K562 (cell line): ENCODE results near the gene ABHD1. TPM values are rescaled to one million over a fixed set of nuclear protein-coding genes. Genes with fewer than 3 reads are reported as not detected.

Source experiments
- ATAC-seq: fragments of 200-7000 bp; cut with Tn5 transposase; 3 replicates; pipeline ENCODE4 v1.9.1; 2020; ENCODE audit warnings: moderate library complexity
- BruUV-seq: library from RNA; stranded (reverse); fragments of 400-500 nt; replicated peaks from 2 replicates; lab custom pipeline; 2021; lab: Mats Ljungman, UMichigan
- CTCF ChIA-PET: fragments of 300-600 bp; formaldehyde crosslinking; extraction: SDS; loops from one replicate; lab custom pipeline; 2021; ENCODE audit warnings: low intra/inter-chr PET ratio; lab: Yijun Ruan, JAX
- POLR2A ChIA-PET: fragments of 300-600, 350-650 bp; sonication (Branson Sonifier 250); formaldehyde crosslinking; extraction: SDS; loops from one replicate; lab custom pipeline; 2021; ENCODE audit warnings: antibody characterized with exemption, inconsistent platforms; lab: Yijun Ruan, JAX
- DNase-seq, 4 experiments: peaks; one replicate each; pipeline versions ENCODE4 v3.0.0 to v3.0.0-alpha.2; 2011 to 2018; ENCODE audit warnings: low spot score in 3 of 4, mixed read lengths in 3 of 4; ENCODE audit errors: extremely low read depth in 1 of 4
- FAIRE-seq: peaks from 2 replicates; lab custom pipeline; 2011; peaks lifted over from hg19 to GRCh38; lab: Jason Lieb, UNC
- H2AFZ ChIP-seq: 2 replicates; pipeline ENCODE4 v1.6.0; 2011; ENCODE audit warnings: low read depth, low read length, control low read depth, inconsistent platforms
- H3K27ac ChIP-seq: fragments of 200-600 bp; 3 replicates; pipeline ENCODE4 v1.8.0; 2011; ENCODE audit warnings: low read depth, mild to moderate bottlenecking, control low read depth, inconsistent platforms, low read length, moderate library complexity, mixed read lengths; ENCODE audit errors: extremely low read depth
- H3K27me3 ChIP-seq, 2 experiments: fragments of 300-600 bp in 1 of 2; 2 replicates in 1 of 2; 3 replicates in 1 of 2; pipeline versions ENCODE4 v1.6.0 to v1.8.0; 2011; ENCODE audit warnings: inconsistent platforms in 2 of 2, low read length in 2 of 2, mild to moderate bottlenecking in 1 of 2, mixed read lengths in 1 of 2, moderate library complexity in 1 of 2; ENCODE audit not compliant: control insufficient read depth in 2 of 2, insufficient read depth in 2 of 2
- H3K36me3 ChIP-seq: fragments of 300-600 bp; 3 replicates; pipeline ENCODE4 v1.8.0; 2011; ENCODE audit warnings: mild to moderate bottlenecking, low read length, inconsistent platforms; ENCODE audit not compliant: control insufficient read depth, insufficient read depth
- H3K4me1 ChIP-seq, 2 experiments: fragments of 200-600 bp in 1 of 2; replicated peaks in 1 of 2; 2 replicates in 1 of 2; 3 replicates in 1 of 2; pipeline versions ENCODE4 v1.5.1 to v1.8.0; 2011; ENCODE audit warnings: inconsistent platforms in 2 of 2, low read length in 2 of 2, mild to moderate bottlenecking in 1 of 2, mixed read lengths in 1 of 2, moderate library complexity in 1 of 2; ENCODE audit not compliant: control insufficient read depth in 2 of 2, insufficient read depth in 2 of 2
- H3K4me2 ChIP-seq: 2 replicates; pipeline ENCODE4 v1.6.1; 2011; ENCODE audit warnings: low read length, control low read depth, inconsistent platforms, mixed read lengths; ENCODE audit not compliant: insufficient read depth
- H3K4me3 ChIP-seq: fragments of 200-600 bp; sonication (generic), shearing (Covaris generic); 2 replicates; pipeline ENCODE4 v1.5.1; 2016; ENCODE audit warnings: control low read depth, inconsistent platforms
- H3K79me2 ChIP-seq: fragments of 200-600 bp; 3 replicates; pipeline ENCODE4 v1.8.0; 2011; ENCODE audit warnings: low read length, inconsistent platforms; ENCODE audit not compliant: control insufficient read depth, insufficient read depth
- H3K9ac ChIP-seq, 2 experiments: 2 replicates each; pipeline versions ENCODE4 v1.6.0 to v1.6.1; 2011; ENCODE audit warnings: low read depth in 2 of 2, low read length in 2 of 2, control low read depth in 1 of 2, inconsistent platforms in 1 of 2, mild to moderate bottlenecking in 1 of 2, mixed read lengths in 1 of 2; ENCODE audit not compliant: insufficient read depth in 1 of 2
- H3K9me1 ChIP-seq: one replicate; pipeline ENCODE4 v1.6.0; 2011; ENCODE audit warnings: inconsistent platforms, mild to moderate bottlenecking, low read length, moderate library complexity; ENCODE audit not compliant: control insufficient read depth, insufficient read depth
- H3K9me3 ChIP-seq: replicated peaks from 2 replicates; pipeline ENCODE4 v1.5.1; 2011; ENCODE audit warnings: low read depth, low read length, inconsistent platforms; ENCODE audit not compliant: control insufficient read depth, insufficient read depth
- H4K20me1 ChIP-seq: replicated peaks from 2 replicates; pipeline ENCODE4 v1.6.1; 2011; ENCODE audit warnings: low read length, inconsistent platforms, mixed read lengths; ENCODE audit not compliant: control insufficient read depth, insufficient read depth
- ARID3A ChIP-seq: IDR thresholded peaks from 2 replicates; pipeline ENCODE4 v1.6.1; 2012; ENCODE audit warnings: low read depth, low read length, improper control_type of control experiment, borderline replicate concordance
- CTBP1 ChIP-seq: fragments of 450-650 bp; IDR thresholded peaks from 2 replicates; pipeline ENCODE4 v1.6.1; 2016; ENCODE audit warnings: borderline replicate concordance
- ZFP1 ChIP-seq: fragments of 450-650 bp; formaldehyde crosslinking; IDR thresholded peaks from 2 replicates; pipeline ENCODE4 v1.4.0; 2020; ENCODE audit warnings: mild to moderate bottlenecking, mixed read lengths
- ZNF12 ChIP-seq: sonication (generic); formaldehyde crosslinking; IDR thresholded peaks from 2 replicates; pipeline ENCODE4 v1.4.0; 2020; ENCODE audit warnings: mild to moderate bottlenecking, missing genetic modification reagents
- WGBS: fragments of 100-300 bp; shearing (Covaris generic); methylation state at CpG from one replicate; pipeline ENCODE4 v1.1.6; 2016; ENCODE audit warnings: low coverage, mixed read lengths; ENCODE audit not compliant: insufficient coverage; ENCODE audit errors: missing lambda C conversion rate; 5-methylcytosine and 5-hydroxymethylcytosine counted together
- in situ Hi-C: fragments of 300-500 bp; cut with MboI; formaldehyde crosslinking; loops from 4 replicates; pipeline ENCODE4 v1.15.0; 2018; ENCODE audit warnings: inconsistent platforms, mixed read lengths
- intact Hi-C: fragments of 100-400 bp; cut with micrococcal nuclease; formaldehyde crosslinking; loops from 2 replicates; pipeline ENCODE4 v1.14.2; 2022
- polyA plus RNA-seq, 8 experiments: library from polyadenylated mRNA; depleted of rRNA in 4 of 8; stranded (reverse) in 5 of 8; unstranded in 3 of 8; fragments of >200 nt; fragmentation: Nextera tagmentation in 2 of 8; fragmentation: Illumina TruSeq in 1 of 8; extraction: Ambion mirVana in 2 of 8; extraction: Trizol in 1 of 8; gene quantifications; 2 replicates each; pipeline versions ENCODE4 v1.2.1 to v1.2.3, GENCODE V29; 2011 to 2014; ENCODE audit warnings: inconsistent platforms in 1 of 8, missing spikeins in 1 of 8
- total RNA-seq, 7 experiments: library from RNA; depleted of rRNA in 6 of 7; stranded (reverse); fragments of >200 nt in 6 of 7; fragmentation: Illumina TruSeq in 2 of 7; extraction: Trizol in 2 of 7; gene quantifications; 2 replicates each; pipeline versions ENCODE4 v1.2.1 to v1.2.3, GENCODE V29; 2011 to 2021; ENCODE audit warnings: low replicate concordance in 1 of 7
- TF ChIP-seq, protein P1 (sequence below): sonication (generic); formaldehyde crosslinking; IDR thresholded peaks from 2 replicates; pipeline ENCODE4 v1.9.0; 2022; ENCODE audit warnings: mild to moderate bottlenecking, missing genetic modification reagents

The ABHD1 gene
- total and polyA plus RNA-seq, 9 of the 15 experiments (the other 6 are each of a cell fraction or from before 2014, with no cell fraction given): 0.10 to 0.16 (median 0.11) TPM; not detected in 5

DNA sequence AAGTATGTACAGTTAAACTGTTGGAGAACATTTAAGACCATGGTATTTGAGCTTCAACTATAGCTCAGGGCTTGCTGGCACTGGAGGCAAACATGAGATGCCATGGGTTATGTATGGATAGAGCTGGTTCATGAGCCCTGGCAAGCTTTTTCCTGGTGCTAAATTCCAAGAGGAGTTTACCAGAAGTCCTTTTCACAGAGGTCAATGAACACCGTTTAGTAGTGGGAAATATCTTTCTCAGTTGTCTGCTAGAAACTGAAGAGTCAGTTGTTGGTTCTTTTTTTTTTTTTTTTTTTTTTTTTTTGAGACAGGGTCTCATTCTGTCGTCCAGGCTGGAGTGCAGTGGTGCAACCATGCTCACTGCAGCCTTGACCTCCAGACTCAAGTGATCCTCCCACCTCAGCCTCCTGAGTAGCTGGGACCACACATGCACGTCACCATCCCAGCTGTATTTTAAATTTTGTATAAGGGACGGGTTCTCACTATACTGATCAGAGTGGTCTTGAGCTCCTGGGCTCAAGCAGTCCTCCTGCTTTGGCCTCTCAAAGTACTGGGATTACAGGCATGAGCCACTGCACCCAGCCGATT lies 35.7 kb upstream of the ABHD1 start:
- intact Hi-C loops: no loop called here
- BruUV-seq: no TSS peak
- in situ Hi-C loops: loop anchor here (5.0 kb wide), 1 partner anchor 126 kb away; no protein-coding TSS in a partner anchor
- no peak for TF ChIP-seq ZNF12 (CRISPR knock-in tag)
- no peak for TF ChIP-seq CTBP1
- TF ChIP-seq, protein P1, sequence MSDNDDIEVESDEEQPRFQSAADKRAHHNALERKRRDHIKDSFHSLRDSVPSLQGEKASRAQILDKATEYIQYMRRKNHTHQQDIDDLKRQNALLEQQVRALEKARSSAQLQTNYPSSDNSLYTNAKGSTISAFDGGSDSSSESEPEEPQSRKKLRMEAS (CRISPR knock-in tag): 0 out of 2 replicates have a peak, but pooled peaks have one; percentile 6
- TF ChIP-seq ZFP1: no peak
- TF ChIP-seq ARID3A: no peak
- 72% methylated on average over 3 of the region's 5 CpGs for WGBS
- Histone ChIP-seq H3K4me3 (no peak overlapping the region), H3K9me1 (no peaks in the 10 kb centered on the region), H3K9ac (no peak overlapping the region), H3K27ac (no peak overlapping the region), H3K4me2 (peak overlapping the region; percentile 89; the same call in 1 of the 2 replicates), H3K4me1 (peaks cover 48 to 66% of the 10 kb centered on the region in 2 experiments), H3K27me3 (no peaks in the 10 kb centered on the region), H3K36me3 (no peaks in the 10 kb centered on the region), H4K20me1 (no peaks in the 10 kb centered on the region), H2AFZ (no peak overlapping the region), H3K79me2 (peaks cover 10% of the 10 kb centered on the region; the same call in 1 of the 3 replicates), H3K9me3 (no peaks in the 10 kb centered on the region)
- FAIRE-seq: no peak
- no peak for ATAC-seq
- ChIA-PET CTCF (interaction anchor here (0.6 kb wide), 1 partner anchor 126 kb away, joined by 3 read pairs; no protein-coding TSS in a partner anchor), POLR2A (interaction anchor here (0.5 to 2.1 kb wide), 6 partner anchors 9 to 167 kb away, joined by 3 to 5 read pairs (median 4); no protein-coding TSS in a partner anchor)
- no peak for DNase-seq
